Fibroblast of lung (primary cell): ENCODE measurements around the gene CST7.

Experiments used
- EZH2 ChIP-seq: IDR thresholded peaks from 2 replicates; pipeline ENCODE4 v1.5.1; 2012; ENCODE audit warnings: low read length, control low read depth, mild to moderate bottlenecking; ENCODE audit errors: missing control alignments
- TF ChIP-seq, protein P1 (sequence below), 2 donors: IDR thresholded peaks in 1 of 2; conservative IDR thresholded peaks in 1 of 2; 1 replicate in 1 of 2; 2 replicates in 1 of 2; pipeline ENCODE4 v1.5.1; 2011 to 2012; ENCODE audit warnings: low read length in 2 of 2, control low read depth in 1 of 2, inconsistent platforms in 1 of 2, low read depth in 1 of 2, mild to moderate bottlenecking in 1 of 2

DNA sequence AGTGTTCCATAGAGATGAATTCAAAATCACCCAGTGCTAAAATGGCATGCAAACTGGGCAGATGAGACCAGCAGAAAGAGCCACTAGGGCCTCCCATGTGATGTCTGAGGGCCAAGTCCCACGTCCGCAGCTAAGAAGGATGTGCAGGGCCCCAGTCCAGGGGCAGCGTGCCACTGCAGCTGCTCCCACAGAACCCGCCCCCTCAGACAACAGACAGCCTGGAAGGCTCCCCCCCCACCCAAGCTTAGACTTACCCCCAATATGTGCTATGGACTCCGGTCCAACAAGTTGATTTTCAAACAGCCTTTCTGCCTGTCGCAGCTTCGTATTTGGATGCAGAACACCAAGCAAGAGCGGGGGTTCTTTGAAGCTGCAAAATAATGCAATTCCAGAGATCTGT, 29.4 kb downstream of the CST7 start:
- TF ChIP-seq, protein P1, sequence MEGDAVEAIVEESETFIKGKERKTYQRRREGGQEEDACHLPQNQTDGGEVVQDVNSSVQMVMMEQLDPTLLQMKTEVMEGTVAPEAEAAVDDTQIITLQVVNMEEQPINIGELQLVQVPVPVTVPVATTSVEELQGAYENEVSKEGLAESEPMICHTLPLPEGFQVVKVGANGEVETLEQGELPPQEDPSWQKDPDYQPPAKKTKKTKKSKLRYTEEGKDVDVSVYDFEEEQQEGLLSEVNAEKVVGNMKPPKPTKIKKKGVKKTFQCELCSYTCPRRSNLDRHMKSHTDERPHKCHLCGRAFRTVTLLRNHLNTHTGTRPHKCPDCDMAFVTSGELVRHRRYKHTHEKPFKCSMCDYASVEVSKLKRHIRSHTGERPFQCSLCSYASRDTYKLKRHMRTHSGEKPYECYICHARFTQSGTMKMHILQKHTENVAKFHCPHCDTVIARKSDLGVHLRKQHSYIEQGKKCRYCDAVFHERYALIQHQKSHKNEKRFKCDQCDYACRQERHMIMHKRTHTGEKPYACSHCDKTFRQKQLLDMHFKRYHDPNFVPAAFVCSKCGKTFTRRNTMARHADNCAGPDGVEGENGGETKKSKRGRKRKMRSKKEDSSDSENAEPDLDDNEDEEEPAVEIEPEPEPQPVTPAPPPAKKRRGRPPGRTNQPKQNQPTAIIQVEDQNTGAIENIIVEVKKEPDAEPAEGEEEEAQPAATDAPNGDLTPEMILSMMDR (conservative IDR thresholded peaks at IDR 0.05 in 1 of 2, IDR thresholded peaks at IDR 0.05 in 1 of 2; ENCODE audit: low read depth in 1 of 2, low read length in 2 of 2), result no peak
- no peak for TF ChIP-seq EZH2
